ENCODE measurements around the gene MRPL18. TPM values are rescaled to one million over a fixed set of nuclear protein-coding genes. Genes with fewer than 3 reads are reported as not detected.
A peak's percentile ranks its signal among the peaks of the same experiment; 100 is the strongest.

Gene MRPL18
- total and polyA plus RNA-seq, 9 of the 15 experiments (the other 6 are each of a cell fraction or from before 2014, with no cell fraction given) = 149 to 456 (median 196) TPM

DNA sequence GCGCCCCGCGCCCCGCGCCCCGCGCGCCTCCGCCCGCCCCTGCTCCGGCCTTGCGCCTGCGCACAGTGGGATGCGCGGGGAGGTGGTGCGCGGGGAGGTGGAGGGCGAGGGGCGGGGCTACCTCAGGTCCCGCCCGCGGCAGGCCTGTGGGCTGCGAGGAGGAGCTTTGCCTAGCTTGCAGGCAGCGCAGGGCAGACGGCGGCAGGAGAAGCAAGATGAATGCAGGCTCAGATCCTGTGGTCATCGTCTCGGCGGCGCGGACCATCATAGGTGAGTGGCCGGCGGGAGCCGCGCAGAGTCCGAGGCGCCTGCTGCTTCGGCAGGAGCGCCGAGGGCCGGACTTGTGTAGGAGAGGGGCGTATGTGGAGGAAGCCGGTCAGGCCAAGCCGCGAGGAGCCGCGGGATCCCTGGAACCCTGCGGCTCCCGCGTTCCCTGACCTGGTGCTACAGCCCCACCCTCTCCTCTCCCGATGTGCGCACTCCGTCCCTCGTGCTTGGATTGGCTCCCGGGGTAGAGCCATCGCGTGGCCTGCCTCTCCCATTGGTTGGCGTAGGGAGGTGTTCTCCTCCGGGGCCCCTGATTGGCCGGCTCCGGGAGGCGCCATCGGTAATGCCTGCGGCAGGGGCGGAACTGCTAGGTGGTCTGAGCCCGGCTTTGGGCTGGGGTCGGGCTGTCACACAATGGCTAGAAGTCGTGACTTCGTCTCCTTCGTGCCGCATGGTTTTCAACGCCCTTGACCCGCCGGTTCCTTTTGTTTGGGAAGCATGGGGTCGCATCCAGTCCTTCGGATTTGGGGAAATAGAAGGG is 28.2 kb upstream of the MRPL18 start, which contains the start of gene ACAT2 (continued):
- TF ChIP-seq SMARCA5 (IDR thresholded peaks at IDR 0.05) (no peak), MAFG (tag; conservative IDR thresholded peaks at IDR 0.05) (no peak), PHTF2 (CRISPR knock-in tag; IDR thresholded peaks at IDR 0.05) (no peak), CREM (IDR thresholded peaks at IDR 0.05; ENCODE audit: low read depth) (peak; percentile 85), BHLHE40 (IDR thresholded peaks at IDR 0.05; ENCODE audit: low read length) (peak; percentile 24), ZNF589 (CRISPR knock-in tag; IDR thresholded peaks at IDR 0.05; ENCODE audit: low read depth) (no peak), NFIX (CRISPR knock-in tag; IDR thresholded peaks at IDR 0.05; ENCODE audit: low read depth) (no peak), NFYB (IDR thresholded peaks at IDR 0.05; ENCODE audit: extremely low read depth, insufficient read length) (peak; percentile 100), BDP1 (IDR thresholded peaks at IDR 0.05; ENCODE audit: insufficient read depth, insufficient read length) (no peak), MLLT1 (IDR thresholded peaks at IDR 0.05) (peak; percentile 73 to 77; a peak in 3 of 4 replicates), SRSF7 (optimal IDR thresholded peaks at IDR 0.05; ENCODE audit: low read depth, low read length) (no peak), ZNF79 (CRISPR knock-in tag; IDR thresholded peaks at IDR 0.05; ENCODE audit: low read depth) (no peak), ZKSCAN3 (CRISPR knock-in tag; IDR thresholded peaks at IDR 0.05) (no peak), HDAC8 (tag; IDR thresholded peaks at IDR 0.05) (no peak), BRD9 (IDR thresholded peaks at IDR 0.05; ENCODE audit: low read depth, partially characterized antibody) (no peak), KLF1 (tag; IDR thresholded peaks at IDR 0.05) (peak; percentile 33; the same call in 1 of the 2 replicates)
- TF ChIP-seq, protein P1, sequence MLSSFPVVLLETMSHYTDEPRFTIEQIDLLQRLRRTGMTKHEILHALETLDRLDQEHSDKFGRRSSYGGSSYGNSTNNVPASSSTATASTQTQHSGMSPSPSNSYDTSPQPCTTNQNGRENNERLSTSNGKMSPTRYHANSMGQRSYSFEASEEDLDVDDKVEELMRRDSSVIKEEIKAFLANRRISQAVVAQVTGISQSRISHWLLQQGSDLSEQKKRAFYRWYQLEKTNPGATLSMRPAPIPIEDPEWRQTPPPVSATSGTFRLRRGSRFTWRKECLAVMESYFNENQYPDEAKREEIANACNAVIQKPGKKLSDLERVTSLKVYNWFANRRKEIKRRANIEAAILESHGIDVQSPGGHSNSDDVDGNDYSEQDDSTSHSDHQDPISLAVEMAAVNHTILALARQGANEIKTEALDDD (IDR thresholded peaks at IDR 0.05) = no peak
- TF ChIP-seq, protein P2, sequence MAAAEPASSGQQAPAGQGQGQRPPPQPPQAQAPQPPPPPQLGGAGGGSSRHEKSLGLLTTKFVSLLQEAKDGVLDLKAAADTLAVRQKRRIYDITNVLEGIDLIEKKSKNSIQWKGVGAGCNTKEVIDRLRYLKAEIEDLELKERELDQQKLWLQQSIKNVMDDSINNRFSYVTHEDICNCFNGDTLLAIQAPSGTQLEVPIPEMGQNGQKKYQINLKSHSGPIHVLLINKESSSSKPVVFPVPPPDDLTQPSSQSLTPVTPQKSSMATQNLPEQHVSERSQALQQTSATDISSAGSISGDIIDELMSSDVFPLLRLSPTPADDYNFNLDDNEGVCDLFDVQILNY (CRISPR knock-in tag; IDR thresholded peaks at IDR 0.05) = no peak
- TF ChIP-seq, protein P3, sequence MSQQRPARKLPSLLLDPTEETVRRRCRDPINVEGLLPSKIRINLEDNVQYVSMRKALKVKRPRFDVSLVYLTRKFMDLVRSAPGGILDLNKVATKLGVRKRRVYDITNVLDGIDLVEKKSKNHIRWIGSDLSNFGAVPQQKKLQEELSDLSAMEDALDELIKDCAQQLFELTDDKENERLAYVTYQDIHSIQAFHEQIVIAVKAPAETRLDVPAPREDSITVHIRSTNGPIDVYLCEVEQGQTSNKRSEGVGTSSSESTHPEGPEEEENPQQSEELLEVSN (IDR thresholded peaks at IDR 0.05; ENCODE audit: borderline replicate concordance in 1 of 2, extremely low read depth in 1 of 2, insufficient read depth in 1 of 2, insufficient read length in 1 of 2, low read depth in 1 of 2, low read length in 1 of 2, poor library complexity in 1 of 2, severe bottlenecking in 1 of 2) = peak; percentile 59 to 84
- TF ChIP-seq, protein P4, sequence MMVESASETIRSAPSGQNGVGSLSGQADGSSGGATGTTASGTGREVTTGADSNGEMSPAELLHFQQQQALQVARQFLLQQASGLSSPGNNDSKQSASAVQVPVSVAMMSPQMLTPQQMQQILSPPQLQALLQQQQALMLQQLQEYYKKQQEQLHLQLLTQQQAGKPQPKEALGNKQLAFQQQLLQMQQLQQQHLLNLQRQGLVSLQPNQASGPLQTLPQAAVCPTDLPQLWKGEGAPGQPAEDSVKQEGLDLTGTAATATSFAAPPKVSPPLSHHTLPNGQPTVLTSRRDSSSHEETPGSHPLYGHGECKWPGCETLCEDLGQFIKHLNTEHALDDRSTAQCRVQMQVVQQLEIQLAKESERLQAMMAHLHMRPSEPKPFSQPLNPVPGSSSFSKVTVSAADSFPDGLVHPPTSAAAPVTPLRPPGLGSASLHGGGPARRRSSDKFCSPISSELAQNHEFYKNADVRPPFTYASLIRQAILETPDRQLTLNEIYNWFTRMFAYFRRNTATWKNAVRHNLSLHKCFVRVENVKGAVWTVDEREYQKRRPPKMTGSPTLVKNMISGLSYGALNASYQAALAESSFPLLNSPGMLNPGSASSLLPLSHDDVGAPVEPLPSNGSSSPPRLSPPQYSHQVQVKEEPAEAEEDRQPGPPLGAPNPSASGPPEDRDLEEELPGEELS (CRISPR knock-in tag; IDR thresholded peaks at IDR 0.05; ENCODE audit: borderline replicate concordance) = no peak
- TF ChIP-seq, protein P5, sequence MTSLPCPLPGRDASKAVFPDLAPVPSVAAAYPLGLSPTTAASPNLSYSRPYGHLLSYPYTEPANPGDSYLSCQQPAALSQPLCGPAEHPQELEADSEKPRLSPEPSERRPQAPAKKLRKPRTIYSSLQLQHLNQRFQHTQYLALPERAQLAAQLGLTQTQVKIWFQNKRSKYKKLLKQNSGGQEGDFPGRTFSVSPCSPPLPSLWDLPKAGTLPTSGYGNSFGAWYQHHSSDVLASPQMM (CRISPR knock-in tag; IDR thresholded peaks at IDR 0.05) = no peak

Measured in K562 (cell line).